H1 (cell line): ENCODE results near the gene CDC42BPB. TPM values are rescaled to one million over a fixed set of nuclear protein-coding genes. Genes with fewer than 3 reads are reported as not detected.

Experiments used
- CBX8 ChIP-seq: fragments of 300-800, 300-1000 bp; sonication (generic); IDR thresholded peaks from 2 replicates; pipeline ENCODE4 v1.7.1; 2016; ENCODE audit warnings: low read depth, low read length, borderline replicate concordance
- JUND ChIP-seq: IDR thresholded peaks from 2 replicates; pipeline ENCODE4 v1.6.1; 2011; ENCODE audit warnings: mild to moderate bottlenecking, improper control_type of control experiment, low read length
- polyA plus RNA-seq, 7 experiments: library from polyadenylated mRNA; depleted of rRNA in 3 of 7; stranded (reverse) in 5 of 7; unstranded in 2 of 7; fragments of >200 nt in 5 of 7; fragments of 200-250 nt in 2 of 7; gene quantifications; 1 replicate in 5 of 7; 2 replicates in 1 of 7; 4 replicates in 1 of 7; pipeline versions ENCODE4 v1.2.1 to v1.2.3, GENCODE V29; 2011 to 2013; ENCODE audit warnings: missing spikeins in 2 of 7, mixed read lengths in 2 of 7
- total RNA-seq: library from RNA; stranded (reverse); fragmentation: NEBNext Ultra II Directional; extraction: Animal tissue kit (Norgen Biotek cat#: 25700); gene quantifications from 2 replicates; pipeline ENCODE4 v1.2.1, GENCODE V29; 2021
- TF ChIP-seq, protein P1 (sequence below): IDR thresholded peaks from 2 replicates; pipeline ENCODE4 v1.6.1; 2011; ENCODE audit warnings: low read depth, mild to moderate bottlenecking, low read length; ENCODE audit not compliant: insufficient read depth

CDC42BPB gene
- total and polyA plus RNA-seq, 2 of the 8 experiments (the other 6 are each of a cell fraction or from before 2014, with no cell fraction given) = 51.2 to 88.2 TPM

GRCh38 chr14:102991376-102991775 is 66.0 kb downstream of the CDC42BPB start (continued):
- TF ChIP-seq, protein P1, sequence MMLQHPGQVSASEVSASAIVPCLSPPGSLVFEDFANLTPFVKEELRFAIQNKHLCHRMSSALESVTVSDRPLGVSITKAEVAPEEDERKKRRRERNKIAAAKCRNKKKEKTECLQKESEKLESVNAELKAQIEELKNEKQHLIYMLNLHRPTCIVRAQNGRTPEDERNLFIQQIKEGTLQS = no peak
- TF ChIP-seq JUND = no peak
- no peak for TF ChIP-seq CBX8
- TF ChIP-seq, all 59 proteins: peak for 0
